Measurements from ENCODE around the gene CDH13.

Gene CDH13

GRCh38 chr16:82860071-82860470, 233.3 kb downstream of the CDH13 start:
- Histone ChIP-seq H3K4me3 (ENCODE audit: low read depth in 1 of 2, low read length in 2 of 2) (no peak overlapping the region), H3K4me1 (ENCODE audit: insufficient read depth, low read length) (no peaks in the 10 kb centered on the region), H3K27ac (ENCODE audit: low read depth, low read length) (no peak overlapping the region), H3K9me3 (ENCODE audit: low read length) (no peaks in the 10 kb centered on the region), H3K36me3 (ENCODE audit: insufficient read depth, low read length) (no peaks in the 10 kb centered on the region), H3K9ac (ENCODE audit: low read length) (no peak overlapping the region), H3K27me3 (ENCODE audit: control insufficient read depth in 1 of 2, insufficient read depth in 2 of 2, low read length in 2 of 2) (no peaks in the 10 kb centered on the region)

- no peak overlapping the region for H3K4me3 ChIP-seq (ENCODE audit: low read depth in 1 of 2, low read length in 2 of 2)
- H3K36me3 ChIP-seq (ENCODE audit: insufficient read depth, low read length), result no peaks in the 10 kb centered on the region
- no peaks in the 10 kb centered on the region for H3K27me3 ChIP-seq (ENCODE audit: control insufficient read depth in 1 of 2, insufficient read depth in 2 of 2, low read length in 2 of 2)
- H3K27ac ChIP-seq (ENCODE audit: low read depth, low read length), result no peak overlapping the region
- H3K4me1 ChIP-seq (ENCODE audit: insufficient read depth, low read length), result no peaks in the 10 kb centered on the region
- H3K9me3 ChIP-seq (ENCODE audit: low read length), result no peaks in the 10 kb centered on the region
- no peak overlapping the region for H3K9ac ChIP-seq (ENCODE audit: low read length)
Measured at GRCh38 chr16:82862057-82862456, 235.3 kb downstream of the CDH13 start.

- Histone ChIP-seq H3K9me3 (ENCODE audit: low read length) (no peaks in the 10 kb centered on the region), H3K4me3 (ENCODE audit: low read depth in 1 of 2, low read length in 2 of 2) (no peak overlapping the region), H3K27me3 (ENCODE audit: control insufficient read depth in 1 of 2, insufficient read depth in 2 of 2, low read length in 2 of 2) (no peaks in the 10 kb centered on the region)
Measured at GRCh38 chr16:82864332-82865040, 237.7 kb downstream of the CDH13 start.

GRCh38 chr16:82865412-82865811, 238.6 kb downstream of the CDH13 start:
- Histone ChIP-seq H3K4me3 (ENCODE audit: low read depth in 1 of 2, low read length in 2 of 2) (no peak overlapping the region), H3K9ac (ENCODE audit: low read length) (no peak overlapping the region)

More at GRCh38 chr16:82864332-82865040, 237.7 kb downstream of the CDH13 start:
- no peaks in the 10 kb centered on the region for H3K36me3 ChIP-seq (ENCODE audit: insufficient read depth, low read length)
- H3K27ac ChIP-seq (ENCODE audit: low read depth, low read length), result no peak overlapping the region
- no peaks in the 10 kb centered on the region for H3K4me1 ChIP-seq (ENCODE audit: insufficient read depth, low read length)
- H3K9ac ChIP-seq (ENCODE audit: low read length), result no peak overlapping the region

GRCh38 chr16:82867485-82867884, 240.7 kb downstream of the CDH13 start:
- Histone ChIP-seq H3K36me3 (ENCODE audit: insufficient read depth, low read length) (no peaks in the 10 kb centered on the region), H3K4me1 (ENCODE audit: insufficient read depth, low read length) (no peaks in the 10 kb centered on the region), H3K27ac (ENCODE audit: low read depth, low read length) (no peak overlapping the region), H3K9ac (ENCODE audit: low read length) (no peak overlapping the region), H3K4me3 (ENCODE audit: low read depth in 1 of 2, low read length in 2 of 2) (no peak overlapping the region), H3K27me3 (ENCODE audit: control insufficient read depth in 1 of 2, insufficient read depth in 2 of 2, low read length in 2 of 2) (no peaks in the 10 kb centered on the region), H3K9me3 (ENCODE audit: low read length) (no peaks in the 10 kb centered on the region)

More at GRCh38 chr16:82865412-82865811, 238.6 kb downstream of the CDH13 start:
- no peaks in the 10 kb centered on the region for H3K36me3 ChIP-seq (ENCODE audit: insufficient read depth, low read length)
- H3K9me3 ChIP-seq (ENCODE audit: low read length), result no peaks in the 10 kb centered on the region
- H3K4me1 ChIP-seq (ENCODE audit: insufficient read depth, low read length), result no peaks in the 10 kb centered on the region
- H3K27me3 ChIP-seq (ENCODE audit: control insufficient read depth in 1 of 2, insufficient read depth in 2 of 2, low read length in 2 of 2), result no peaks in the 10 kb centered on the region
- H3K27ac ChIP-seq (ENCODE audit: low read depth, low read length), result no peak overlapping the region

- Histone ChIP-seq H3K4me1 (ENCODE audit: insufficient read depth, low read length) (peaks cover 10% of the 10 kb centered on the region), H3K9me3 (ENCODE audit: low read length) (no peaks in the 10 kb centered on the region)
Measured at GRCh38 chr16:82874271-82874670, 247.5 kb downstream of the CDH13 start.

GRCh38 chr16:82874672-82875071, 247.9 kb downstream of the CDH13 start:
- no peak overlapping the region for H3K9ac ChIP-seq (ENCODE audit: low read length)
- no peak overlapping the region for H3K4me3 ChIP-seq (ENCODE audit: low read depth in 1 of 2, low read length in 2 of 2)
- no peak overlapping the region for H3K27ac ChIP-seq (ENCODE audit: low read depth, low read length)
- H3K36me3 ChIP-seq (ENCODE audit: insufficient read depth, low read length), result no peaks in the 10 kb centered on the region
- peaks cover 10% of the 10 kb centered on the region for H3K4me1 ChIP-seq (ENCODE audit: insufficient read depth, low read length)
- H3K9me3 ChIP-seq (ENCODE audit: low read length), result no peaks in the 10 kb centered on the region
- H3K27me3 ChIP-seq (ENCODE audit: control insufficient read depth in 1 of 2, insufficient read depth in 2 of 2, low read length in 2 of 2), result no peaks in the 10 kb centered on the region

More at GRCh38 chr16:82874271-82874670, 247.5 kb downstream of the CDH13 start:
- H3K4me3 ChIP-seq (ENCODE audit: low read depth in 1 of 2, low read length in 2 of 2), result no peak overlapping the region
- H3K9ac ChIP-seq (ENCODE audit: low read length), result no peak overlapping the region
- no peak overlapping the region for H3K27ac ChIP-seq (ENCODE audit: low read depth, low read length)
- H3K27me3 ChIP-seq (ENCODE audit: control insufficient read depth in 1 of 2, insufficient read depth in 2 of 2, low read length in 2 of 2), result no peaks in the 10 kb centered on the region
- no peaks in the 10 kb centered on the region for H3K36me3 ChIP-seq (ENCODE audit: insufficient read depth, low read length)

- H3K36me3 ChIP-seq (ENCODE audit: insufficient read depth, low read length), result no peaks in the 10 kb centered on the region
- no peaks in the 10 kb centered on the region for H3K9me3 ChIP-seq (ENCODE audit: low read length)
- H3K27me3 ChIP-seq (ENCODE audit: control insufficient read depth in 1 of 2, insufficient read depth in 2 of 2, low read length in 2 of 2), result no peaks in the 10 kb centered on the region
- no peak overlapping the region for H3K27ac ChIP-seq (ENCODE audit: low read depth, low read length)
- no peak overlapping the region for H3K4me3 ChIP-seq (ENCODE audit: low read depth in 1 of 2, low read length in 2 of 2)
- H3K4me1 ChIP-seq (ENCODE audit: insufficient read depth, low read length), result peaks cover 10% of the 10 kb centered on the region
- H3K9ac ChIP-seq (ENCODE audit: low read length), result no peak overlapping the region
Measured at GRCh38 chr16:82876951-82877350, 250.2 kb downstream of the CDH13 start.

GRCh38 chr16:82878466-82878865, 251.7 kb downstream of the CDH13 start:
- peaks cover 10% of the 10 kb centered on the region for H3K4me1 ChIP-seq (ENCODE audit: insufficient read depth, low read length)
- H3K4me3 ChIP-seq (ENCODE audit: low read depth in 1 of 2, low read length in 2 of 2), result no peak overlapping the region
- no peak overlapping the region for H3K27ac ChIP-seq (ENCODE audit: low read depth, low read length)
- no peak overlapping the region for H3K9ac ChIP-seq (ENCODE audit: low read length)
- no peaks in the 10 kb centered on the region for H3K9me3 ChIP-seq (ENCODE audit: low read length)
- H3K36me3 ChIP-seq (ENCODE audit: insufficient read depth, low read length), result no peaks in the 10 kb centered on the region
- H3K27me3 ChIP-seq (ENCODE audit: control insufficient read depth in 1 of 2, insufficient read depth in 2 of 2, low read length in 2 of 2), result no peaks in the 10 kb centered on the region

- Histone ChIP-seq H3K27me3 (ENCODE audit: control insufficient read depth in 1 of 2, insufficient read depth in 2 of 2, low read length in 2 of 2) (no peaks in the 10 kb centered on the region), H3K4me3 (ENCODE audit: low read depth in 1 of 2, low read length in 2 of 2) (no peak overlapping the region), H3K27ac (ENCODE audit: low read depth, low read length) (no peak overlapping the region), H3K4me1 (ENCODE audit: insufficient read depth, low read length) (no peaks in the 10 kb centered on the region), H3K36me3 (ENCODE audit: insufficient read depth, low read length) (no peaks in the 10 kb centered on the region), H3K9me3 (ENCODE audit: low read length) (no peaks in the 10 kb centered on the region), H3K9ac (ENCODE audit: low read length) (no peak overlapping the region)
Measured at GRCh38 chr16:82880346-82880745, 253.6 kb downstream of the CDH13 start.

GRCh38 chr16:82881516-82881915, 254.7 kb downstream of the CDH13 start:
- no peaks in the 10 kb centered on the region for H3K27me3 ChIP-seq (ENCODE audit: control insufficient read depth in 1 of 2, insufficient read depth in 2 of 2, low read length in 2 of 2)
- no peak overlapping the region for H3K27ac ChIP-seq (ENCODE audit: low read depth, low read length)
- H3K4me3 ChIP-seq (ENCODE audit: low read depth in 1 of 2, low read length in 2 of 2), result no peak overlapping the region
- no peaks in the 10 kb centered on the region for H3K36me3 ChIP-seq (ENCODE audit: insufficient read depth, low read length)
- H3K4me1 ChIP-seq (ENCODE audit: insufficient read depth, low read length), result no peaks in the 10 kb centered on the region
- no peaks in the 10 kb centered on the region for H3K9me3 ChIP-seq (ENCODE audit: low read length)
- no peak overlapping the region for H3K9ac ChIP-seq (ENCODE audit: low read length)

- H3K27ac ChIP-seq (ENCODE audit: low read depth, low read length), result no peak overlapping the region
- no peaks in the 10 kb centered on the region for H3K27me3 ChIP-seq (ENCODE audit: control insufficient read depth in 1 of 2, insufficient read depth in 2 of 2, low read length in 2 of 2)
- H3K4me3 ChIP-seq (ENCODE audit: low read depth in 1 of 2, low read length in 2 of 2), result no peak overlapping the region
- no peaks in the 10 kb centered on the region for H3K4me1 ChIP-seq (ENCODE audit: insufficient read depth, low read length)
- no peak overlapping the region for H3K9ac ChIP-seq (ENCODE audit: low read length)
- H3K36me3 ChIP-seq (ENCODE audit: insufficient read depth, low read length), result no peaks in the 10 kb centered on the region
- H3K9me3 ChIP-seq (ENCODE audit: low read length), result no peaks in the 10 kb centered on the region
Measured at GRCh38 chr16:82882226-82882625, 255.5 kb downstream of the CDH13 start.

Data from muscle layer of colon (tissue), 2 donors.